ENCODE data around the gene IL20.

IL20 gene

GRCh38 chr1:206859082-206859521 lies 6.3 kb upstream of the IL20 start:
- TF ChIP-seq, protein P1, sequence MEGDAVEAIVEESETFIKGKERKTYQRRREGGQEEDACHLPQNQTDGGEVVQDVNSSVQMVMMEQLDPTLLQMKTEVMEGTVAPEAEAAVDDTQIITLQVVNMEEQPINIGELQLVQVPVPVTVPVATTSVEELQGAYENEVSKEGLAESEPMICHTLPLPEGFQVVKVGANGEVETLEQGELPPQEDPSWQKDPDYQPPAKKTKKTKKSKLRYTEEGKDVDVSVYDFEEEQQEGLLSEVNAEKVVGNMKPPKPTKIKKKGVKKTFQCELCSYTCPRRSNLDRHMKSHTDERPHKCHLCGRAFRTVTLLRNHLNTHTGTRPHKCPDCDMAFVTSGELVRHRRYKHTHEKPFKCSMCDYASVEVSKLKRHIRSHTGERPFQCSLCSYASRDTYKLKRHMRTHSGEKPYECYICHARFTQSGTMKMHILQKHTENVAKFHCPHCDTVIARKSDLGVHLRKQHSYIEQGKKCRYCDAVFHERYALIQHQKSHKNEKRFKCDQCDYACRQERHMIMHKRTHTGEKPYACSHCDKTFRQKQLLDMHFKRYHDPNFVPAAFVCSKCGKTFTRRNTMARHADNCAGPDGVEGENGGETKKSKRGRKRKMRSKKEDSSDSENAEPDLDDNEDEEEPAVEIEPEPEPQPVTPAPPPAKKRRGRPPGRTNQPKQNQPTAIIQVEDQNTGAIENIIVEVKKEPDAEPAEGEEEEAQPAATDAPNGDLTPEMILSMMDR (IDR thresholded peaks at IDR 0.05; ENCODE audit: low read depth, low read length), result no peak
- no peak overlapping the region for H3K4me3 ChIP-seq (replicated peaks in 1 of 2; ENCODE audit: low read depth in 2 of 2, low read length in 2 of 2)
- DNase-seq (ENCODE audit: low read depth in 2 of 2), result peak; percentile 45 to 60

GRCh38 chr1:206860165-206860564 lies 5.3 kb upstream of the IL20 start:
- TF ChIP-seq, protein P1 (IDR thresholded peaks at IDR 0.05; ENCODE audit: low read depth, low read length), result no peak
- no peak overlapping the region for H3K4me3 ChIP-seq (replicated peaks in 1 of 2; ENCODE audit: low read depth in 2 of 2, low read length in 2 of 2)

DNA sequence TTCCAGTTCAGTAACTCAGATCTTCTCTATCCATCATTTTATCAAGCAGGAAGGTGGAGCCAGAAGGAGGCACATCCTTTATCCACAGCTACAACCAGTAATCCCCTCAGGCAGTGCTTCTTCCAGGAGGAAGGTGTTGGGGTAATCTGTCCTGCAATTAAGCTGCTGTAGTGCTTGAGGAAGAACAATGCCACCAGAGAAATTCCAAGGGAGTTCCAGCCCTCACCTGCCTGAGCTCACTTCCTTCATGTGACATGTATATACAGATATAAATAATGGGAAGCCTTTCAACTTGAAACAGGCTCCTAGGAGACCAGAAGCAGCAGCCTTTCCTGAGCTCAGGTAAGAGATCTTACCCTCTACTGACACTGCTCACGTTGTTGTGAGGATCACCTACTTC lies 2.2 kb upstream of the IL20 start:
- H3K4me3 ChIP-seq (replicated peaks in 1 of 2; ENCODE audit: low read depth in 2 of 2, low read length in 2 of 2), result no peak overlapping the region
- no peak for DNase-seq (ENCODE audit: low read depth in 2 of 2)
- TF ChIP-seq, protein P1 (IDR thresholded peaks at IDR 0.05; ENCODE audit: low read depth, low read length), result no peak

More at GRCh38 chr1:206860165-206860564, 5.3 kb upstream of the IL20 start:
- DNase-seq (ENCODE audit: low read depth in 2 of 2), result no peak

DNA sequence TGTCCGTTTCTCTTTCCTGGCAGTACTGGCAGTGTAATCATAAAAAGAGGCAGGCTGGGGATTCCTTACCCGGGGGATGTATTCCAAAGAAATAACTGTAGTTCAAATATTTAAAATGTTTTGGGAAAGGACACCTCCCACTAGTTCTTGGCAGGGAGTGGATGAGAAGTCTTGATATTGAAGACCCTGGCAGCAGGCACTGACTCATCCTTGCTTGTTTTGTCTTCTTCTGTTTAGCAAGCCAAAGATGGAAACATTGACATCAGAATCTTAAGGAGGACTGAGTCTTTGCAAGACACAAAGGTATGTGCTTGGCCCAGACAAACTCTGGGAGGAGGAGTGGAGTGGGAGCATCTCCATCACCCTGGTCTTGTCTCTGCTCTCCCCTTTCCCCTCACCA lies 639 bp downstream of the IL20 start:
- TF ChIP-seq, protein P1 (IDR thresholded peaks at IDR 0.05; ENCODE audit: low read depth, low read length), result no peak
- DNase-seq (ENCODE audit: low read depth in 2 of 2), result peak; percentile 35 to 58
- no peak overlapping the region for H3K4me3 ChIP-seq (replicated peaks in 1 of 2; ENCODE audit: low read depth in 2 of 2, low read length in 2 of 2)

DNA sequence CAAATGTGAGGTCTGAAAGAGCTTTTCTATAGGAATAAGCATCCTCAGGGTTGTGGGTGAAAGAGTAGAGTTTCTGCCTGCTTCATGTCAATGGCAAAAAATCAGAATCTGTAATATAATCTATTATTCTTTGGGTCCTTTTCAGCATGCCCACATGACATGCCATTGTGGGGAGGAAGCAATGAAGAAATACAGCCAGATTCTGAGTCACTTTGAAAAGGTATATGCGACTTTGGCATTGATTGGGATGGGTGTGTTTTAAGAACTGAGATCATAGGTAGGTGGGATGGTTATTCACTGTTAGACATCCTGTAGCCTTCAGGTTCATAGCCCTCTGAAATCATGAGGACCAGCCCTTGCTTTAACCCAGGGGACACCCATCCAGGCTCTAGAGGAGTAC lies 1.8 kb downstream of the IL20 start:
- DNase-seq (ENCODE audit: low read depth in 2 of 2), result no peak

GRCh38 chr1:206867716-206868115 lies 2.3 kb downstream of the IL20 start:
- no peak overlapping the region for H3K4me3 ChIP-seq (replicated peaks in 1 of 2; ENCODE audit: low read depth in 2 of 2, low read length in 2 of 2)
- TF ChIP-seq, protein P1 (IDR thresholded peaks at IDR 0.05; ENCODE audit: low read depth, low read length), result no peak
- DNase-seq (ENCODE audit: low read depth in 2 of 2), result no peak

More for the DNA sequence above, 1.8 kb downstream of the IL20 start:
- TF ChIP-seq, protein P1 (IDR thresholded peaks at IDR 0.05; ENCODE audit: low read depth, low read length), result no peak
- no peak overlapping the region for H3K4me3 ChIP-seq (replicated peaks in 1 of 2; ENCODE audit: low read depth in 2 of 2, low read length in 2 of 2)

- TF ChIP-seq, protein P1 (IDR thresholded peaks at IDR 0.05; ENCODE audit: low read depth, low read length), result no peak
- no peak overlapping the region for H3K4me3 ChIP-seq (replicated peaks in 1 of 2; ENCODE audit: low read depth in 2 of 2, low read length in 2 of 2)
- DNase-seq (ENCODE audit: low read depth in 2 of 2), result no peak
These were observed 2.8 kb downstream of the IL20 start for GRCh38 chr1:206868264-206868663.
